K562 (cell line): ENCODE data around the gene HIVEP3. TPM values are rescaled to one million over a fixed set of nuclear protein-coding genes. Genes with fewer than 3 reads are reported as not detected.

Source experiments
- ATAC-seq: fragments of 200-7000 bp; cut with Tn5 transposase; 3 replicates; pipeline ENCODE4 v1.9.1; 2020; ENCODE audit warnings: moderate library complexity
- BruUV-seq: library from RNA; stranded (reverse); fragments of 400-500 nt; replicated peaks from 2 replicates; lab custom pipeline; 2021; lab: Mats Ljungman, UMichigan
- CTCF ChIA-PET: fragments of 300-600 bp; formaldehyde crosslinking; extraction: SDS; loops from one replicate; lab custom pipeline; 2021; ENCODE audit warnings: low intra/inter-chr PET ratio; lab: Yijun Ruan, JAX
- POLR2A ChIA-PET: fragments of 300-600, 350-650 bp; sonication (Branson Sonifier 250); formaldehyde crosslinking; extraction: SDS; loops from one replicate; lab custom pipeline; 2021; ENCODE audit warnings: antibody characterized with exemption, inconsistent platforms; lab: Yijun Ruan, JAX
- DNase-seq, 4 experiments: peaks; one replicate each; pipeline versions ENCODE4 v3.0.0 to v3.0.0-alpha.2; 2011 to 2018; ENCODE audit warnings: low spot score in 3 of 4, mixed read lengths in 3 of 4; ENCODE audit errors: extremely low read depth in 1 of 4
- FAIRE-seq: peaks from 2 replicates; lab custom pipeline; 2011; peaks lifted over from hg19 to GRCh38; lab: Jason Lieb, UNC
- H2AFZ ChIP-seq: 2 replicates; pipeline ENCODE4 v1.6.0; 2011; ENCODE audit warnings: low read depth, low read length, control low read depth, inconsistent platforms
- H3K27ac ChIP-seq: fragments of 200-600 bp; 3 replicates; pipeline ENCODE4 v1.8.0; 2011; ENCODE audit warnings: low read depth, mild to moderate bottlenecking, control low read depth, inconsistent platforms, low read length, moderate library complexity, mixed read lengths; ENCODE audit errors: extremely low read depth
- H3K27me3 ChIP-seq, 2 experiments: fragments of 300-600 bp in 1 of 2; 2 replicates in 1 of 2; 3 replicates in 1 of 2; pipeline versions ENCODE4 v1.6.0 to v1.8.0; 2011; ENCODE audit warnings: inconsistent platforms in 2 of 2, low read length in 2 of 2, mild to moderate bottlenecking in 1 of 2, mixed read lengths in 1 of 2, moderate library complexity in 1 of 2; ENCODE audit not compliant: control insufficient read depth in 2 of 2, insufficient read depth in 2 of 2
- H3K36me3 ChIP-seq: fragments of 300-600 bp; 3 replicates; pipeline ENCODE4 v1.8.0; 2011; ENCODE audit warnings: mild to moderate bottlenecking, low read length, inconsistent platforms; ENCODE audit not compliant: control insufficient read depth, insufficient read depth
- H3K4me1 ChIP-seq, 2 experiments: fragments of 200-600 bp in 1 of 2; replicated peaks in 1 of 2; 2 replicates in 1 of 2; 3 replicates in 1 of 2; pipeline versions ENCODE4 v1.5.1 to v1.8.0; 2011; ENCODE audit warnings: inconsistent platforms in 2 of 2, low read length in 2 of 2, mild to moderate bottlenecking in 1 of 2, mixed read lengths in 1 of 2, moderate library complexity in 1 of 2; ENCODE audit not compliant: control insufficient read depth in 2 of 2, insufficient read depth in 2 of 2
- H3K4me2 ChIP-seq: 2 replicates; pipeline ENCODE4 v1.6.1; 2011; ENCODE audit warnings: low read length, control low read depth, inconsistent platforms, mixed read lengths; ENCODE audit not compliant: insufficient read depth
- H3K4me3 ChIP-seq: fragments of 200-600 bp; sonication (generic), shearing (Covaris generic); 2 replicates; pipeline ENCODE4 v1.5.1; 2016; ENCODE audit warnings: control low read depth, inconsistent platforms
- H3K79me2 ChIP-seq: fragments of 200-600 bp; 3 replicates; pipeline ENCODE4 v1.8.0; 2011; ENCODE audit warnings: low read length, inconsistent platforms; ENCODE audit not compliant: control insufficient read depth, insufficient read depth
- H3K9ac ChIP-seq, 2 experiments: 2 replicates each; pipeline versions ENCODE4 v1.6.0 to v1.6.1; 2011; ENCODE audit warnings: low read depth in 2 of 2, low read length in 2 of 2, control low read depth in 1 of 2, inconsistent platforms in 1 of 2, mild to moderate bottlenecking in 1 of 2, mixed read lengths in 1 of 2; ENCODE audit not compliant: insufficient read depth in 1 of 2
- H3K9me1 ChIP-seq: one replicate; pipeline ENCODE4 v1.6.0; 2011; ENCODE audit warnings: inconsistent platforms, mild to moderate bottlenecking, low read length, moderate library complexity; ENCODE audit not compliant: control insufficient read depth, insufficient read depth
- H3K9me3 ChIP-seq: replicated peaks from 2 replicates; pipeline ENCODE4 v1.5.1; 2011; ENCODE audit warnings: low read depth, low read length, inconsistent platforms; ENCODE audit not compliant: control insufficient read depth, insufficient read depth
- H4K20me1 ChIP-seq: replicated peaks from 2 replicates; pipeline ENCODE4 v1.6.1; 2011; ENCODE audit warnings: low read length, inconsistent platforms, mixed read lengths; ENCODE audit not compliant: control insufficient read depth, insufficient read depth
- CBX1 ChIP-seq: sonication (generic); IDR thresholded peaks from 2 replicates; pipeline ENCODE4 v1.6.1; 2016; ENCODE audit warnings: antibody characterized with exemption, low read depth, mild to moderate bottlenecking
- CHCHD3 ChIP-seq: fragments of 250-450 bp; sonication (Bioruptor Pico); IDR thresholded peaks from 2 replicates; pipeline ENCODE4 v2.1.2; 2022; ENCODE audit warnings: mild to moderate bottlenecking
- EWSR1 ChIP-seq: fragments of 450-650 bp; IDR thresholded peaks from 2 replicates; pipeline ENCODE4 v1.6.1; 2018; ENCODE audit warnings: borderline replicate concordance, mild to moderate bottlenecking, low read depth, moderate library complexity; ENCODE audit not compliant: partially characterized antibody
- GATA2 ChIP-seq: sonication (generic); formaldehyde crosslinking; IDR thresholded peaks from 2 replicates; pipeline ENCODE4 v1.4.0; 2020; ENCODE audit warnings: mild to moderate bottlenecking, missing genetic modification reagents
- KDM5B ChIP-seq: fragments of 200-600 bp; sonication (generic); IDR thresholded peaks from 2 replicates; pipeline ENCODE4 v1.6.1; 2012; ENCODE audit warnings: low read depth, mild to moderate bottlenecking, moderate library complexity, low read length, control low read depth, inconsistent platforms; ENCODE audit not compliant: insufficient replicate concordance
- NR4A1 ChIP-seq, 2 experiments: fragments of 250-450 bp in 1 of 2; fragments of 450-650 bp in 1 of 2; sonication (Bioruptor Pico) in 1 of 2; IDR thresholded peaks; 2 replicates each; pipeline versions ENCODE4 v1.4.0 to v1.6.1; 2016 to 2020; ENCODE audit warnings: mild to moderate bottlenecking in 2 of 2, missing compliant biosample characterization in 1 of 2, missing genetic modification characterization in 1 of 2, moderate library complexity in 1 of 2
- ZNF124 ChIP-seq: sonication (generic); formaldehyde crosslinking; IDR thresholded peaks from 2 replicates; pipeline ENCODE4 v1.8.1; 2022; ENCODE audit warnings: missing genetic modification reagents
- ZNF174 ChIP-seq: fragments of 250-450 bp; sonication (Bioruptor Pico); IDR thresholded peaks from 2 replicates; pipeline ENCODE4 v1.4.0; 2020; ENCODE audit warnings: mild to moderate bottlenecking
- ZNF324 ChIP-seq: fragments of 250-450 bp; sonication (Bioruptor Pico); IDR thresholded peaks from 2 replicates; pipeline ENCODE4 v1.4.0; 2020; ENCODE audit warnings: mild to moderate bottlenecking
- WGBS: fragments of 100-300 bp; shearing (Covaris generic); methylation state at CpG from one replicate; pipeline ENCODE4 v1.1.6; 2016; ENCODE audit warnings: low coverage, mixed read lengths; ENCODE audit not compliant: insufficient coverage; ENCODE audit errors: missing lambda C conversion rate; 5-methylcytosine and 5-hydroxymethylcytosine counted together
- in situ Hi-C: fragments of 300-500 bp; cut with MboI; formaldehyde crosslinking; loops from 4 replicates; pipeline ENCODE4 v1.15.0; 2018; ENCODE audit warnings: inconsistent platforms, mixed read lengths
- intact Hi-C: fragments of 100-400 bp; cut with micrococcal nuclease; formaldehyde crosslinking; loops from 2 replicates; pipeline ENCODE4 v1.14.2; 2022
- polyA plus RNA-seq, 8 experiments: library from polyadenylated mRNA; depleted of rRNA in 4 of 8; stranded (reverse) in 5 of 8; unstranded in 3 of 8; fragments of >200 nt; fragmentation: Nextera tagmentation in 2 of 8; fragmentation: Illumina TruSeq in 1 of 8; extraction: Ambion mirVana in 2 of 8; extraction: Trizol in 1 of 8; gene quantifications; 2 replicates each; pipeline versions ENCODE4 v1.2.1 to v1.2.3, GENCODE V29; 2011 to 2014; ENCODE audit warnings: inconsistent platforms in 1 of 8, missing spikeins in 1 of 8
- total RNA-seq, 7 experiments: library from RNA; depleted of rRNA in 6 of 7; stranded (reverse); fragments of >200 nt in 6 of 7; fragmentation: Illumina TruSeq in 2 of 7; extraction: Trizol in 2 of 7; gene quantifications; 2 replicates each; pipeline versions ENCODE4 v1.2.1 to v1.2.3, GENCODE V29; 2011 to 2021; ENCODE audit warnings: low replicate concordance in 1 of 7
- TF ChIP-seq, protein P1 (sequence below): sonication (generic); formaldehyde crosslinking; IDR thresholded peaks from 2 replicates; pipeline ENCODE4 v1.8.0; 2022; ENCODE audit warnings: mild to moderate bottlenecking, missing genetic modification reagents
- TF ChIP-seq, protein P2 (sequence below): fragments of 250-450 bp; sonication (Bioruptor Pico); IDR thresholded peaks from 2 replicates; pipeline ENCODE4 v1.5.1; 2021; ENCODE audit warnings: mild to moderate bottlenecking
- TF ChIP-seq, protein P3 (sequence below), 2 experiments: fragments of 450-650 bp; conservative IDR thresholded peaks; 2 replicates each; pipeline ENCODE4 v1.6.1; 2017; ENCODE audit warnings: mild to moderate bottlenecking in 2 of 2, moderate library complexity in 2 of 2
- TF ChIP-seq, protein P4 (sequence below): sonication (generic); formaldehyde crosslinking; IDR thresholded peaks from 2 replicates; pipeline ENCODE4 v1.8.0; 2023; ENCODE audit warnings: mild to moderate bottlenecking, missing genetic modification reagents

The HIVEP3 gene
- total and polyA plus RNA-seq, 9 of the 15 experiments (the other 6 are each of a cell fraction or from before 2014, with no cell fraction given): 0.09 to 0.58 (median 0.34) TPM; not detected in 1

DNA sequence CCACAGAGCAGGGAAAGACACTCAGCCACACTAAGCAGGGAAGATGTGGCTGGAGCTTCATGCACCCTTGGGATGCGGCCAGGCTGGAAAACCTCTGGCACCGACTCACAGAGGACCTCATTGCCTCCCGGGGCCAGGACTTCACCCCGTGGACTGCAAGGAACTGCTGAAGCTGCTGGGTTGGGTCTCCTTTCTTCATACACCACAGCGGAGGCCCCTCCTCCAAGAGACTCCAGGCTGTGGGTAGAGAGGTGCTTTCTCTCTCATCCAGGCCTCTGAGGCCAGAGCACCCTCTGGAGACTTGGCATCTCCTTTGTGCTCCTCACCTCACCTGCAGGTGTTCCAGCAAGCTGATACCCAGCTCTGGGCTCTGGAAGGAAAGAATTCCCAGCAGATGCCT, 358.2 kb downstream of the HIVEP3 start:
- Histone ChIP-seq H3K4me3 (no peak overlapping the region), H3K9me3 (no peaks in the 10 kb centered on the region), H3K9ac (no peak overlapping the region; a peak in 1 of 4 replicates), H3K27ac (no peak overlapping the region), H3K4me2 (no peak overlapping the region), H3K27me3 (peaks cover 9 to 32% of the 10 kb centered on the region in 2 experiments; a peak in 4 of 5 replicates), H3K9me1 (no peaks in the 10 kb centered on the region), H4K20me1 (no peaks in the 10 kb centered on the region), H3K36me3 (no peaks in the 10 kb centered on the region), H2AFZ (no peak overlapping the region), H3K79me2 (no peaks in the 10 kb centered on the region), H3K4me1 (no peaks in the 10 kb centered on the region)
- POLR2A ChIA-PET: interaction anchor here (0.6 kb wide), 1 partner anchor 28 kb away, joined by 3 read pairs; no protein-coding TSS in a partner anchor
- BruUV-seq: no TSS peak
- no peak for ATAC-seq
- in situ Hi-C loops: no loop called here
- intact Hi-C loops: no loop called here
- 0% methylated on average over 5 of the region's 5 CpGs for WGBS
- no peak for DNase-seq
- CTCF ChIA-PET: no interaction called here
- TF ChIP-seq EWSR1: no peak
- TF ChIP-seq NR4A1 (CRISPR knock-in tag; IDR thresholded peaks at IDR 0.05): no peak
- no peak for TF ChIP-seq NR4A1 (tag; IDR thresholded peaks at IDR 0.05)
- TF ChIP-seq, protein P1, sequence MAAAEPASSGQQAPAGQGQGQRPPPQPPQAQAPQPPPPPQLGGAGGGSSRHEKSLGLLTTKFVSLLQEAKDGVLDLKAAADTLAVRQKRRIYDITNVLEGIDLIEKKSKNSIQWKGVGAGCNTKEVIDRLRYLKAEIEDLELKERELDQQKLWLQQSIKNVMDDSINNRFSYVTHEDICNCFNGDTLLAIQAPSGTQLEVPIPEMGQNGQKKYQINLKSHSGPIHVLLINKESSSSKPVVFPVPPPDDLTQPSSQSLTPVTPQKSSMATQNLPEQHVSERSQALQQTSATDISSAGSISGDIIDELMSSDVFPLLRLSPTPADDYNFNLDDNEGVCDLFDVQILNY (CRISPR knock-in tag): no peak
- TF ChIP-seq ZNF174 (CRISPR knock-in tag): no peak
- TF ChIP-seq KDM5B: no peak
- no peak for TF ChIP-seq CBX1
- TF ChIP-seq, protein P2, sequence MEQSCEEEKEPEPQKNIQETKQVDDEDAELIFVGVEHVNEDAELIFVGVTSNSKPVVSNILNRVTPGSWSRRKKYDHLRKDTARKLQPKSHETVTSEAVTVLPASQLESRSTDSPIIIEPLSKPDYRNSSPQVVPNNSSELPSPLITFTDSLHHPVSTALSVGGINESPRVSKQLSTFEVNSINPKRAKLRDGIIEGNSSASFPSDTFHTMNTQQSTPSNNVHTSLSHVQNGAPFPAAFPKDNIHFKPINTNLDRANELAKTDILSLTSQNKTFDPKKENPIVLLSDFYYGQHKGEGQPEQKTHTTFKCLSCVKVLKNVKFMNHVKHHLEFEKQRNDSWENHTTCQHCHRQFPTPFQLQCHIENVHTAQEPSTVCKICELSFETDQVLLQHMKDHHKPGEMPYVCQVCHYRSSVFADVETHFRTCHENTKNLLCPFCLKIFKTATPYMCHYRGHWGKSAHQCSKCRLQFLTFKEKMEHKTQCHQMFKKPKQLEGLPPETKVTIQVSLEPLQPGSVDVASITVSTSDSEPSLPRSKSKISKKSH (CRISPR knock-in tag): no peak
- TF ChIP-seq, protein P3, sequence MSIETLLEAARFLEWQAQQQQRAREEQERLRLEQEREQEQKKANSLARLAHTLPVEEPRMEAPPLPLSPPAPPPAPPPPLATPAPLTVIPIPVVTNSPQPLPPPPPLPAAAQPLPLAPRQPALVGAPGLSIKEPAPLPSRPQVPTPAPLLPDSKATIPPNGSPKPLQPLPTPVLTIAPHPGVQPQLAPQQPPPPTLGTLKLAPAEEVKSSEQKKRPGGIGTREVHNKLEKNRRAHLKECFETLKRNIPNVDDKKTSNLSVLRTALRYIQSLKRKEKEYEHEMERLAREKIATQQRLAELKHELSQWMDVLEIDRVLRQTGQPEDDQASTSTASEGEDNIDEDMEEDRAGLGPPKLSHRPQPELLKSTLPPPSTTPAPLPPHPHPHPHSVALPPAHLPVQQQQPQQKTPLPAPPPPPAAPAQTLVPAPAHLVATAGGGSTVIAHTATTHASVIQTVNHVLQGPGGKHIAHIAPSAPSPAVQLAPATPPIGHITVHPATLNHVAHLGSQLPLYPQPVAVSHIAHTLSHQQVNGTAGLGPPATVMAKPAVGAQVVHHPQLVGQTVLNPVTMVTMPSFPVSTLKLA (conservative IDR thresholded peaks at IDR 0.05): no peak
- no peak for TF ChIP-seq ZNF124
- TF ChIP-seq, protein P4, sequence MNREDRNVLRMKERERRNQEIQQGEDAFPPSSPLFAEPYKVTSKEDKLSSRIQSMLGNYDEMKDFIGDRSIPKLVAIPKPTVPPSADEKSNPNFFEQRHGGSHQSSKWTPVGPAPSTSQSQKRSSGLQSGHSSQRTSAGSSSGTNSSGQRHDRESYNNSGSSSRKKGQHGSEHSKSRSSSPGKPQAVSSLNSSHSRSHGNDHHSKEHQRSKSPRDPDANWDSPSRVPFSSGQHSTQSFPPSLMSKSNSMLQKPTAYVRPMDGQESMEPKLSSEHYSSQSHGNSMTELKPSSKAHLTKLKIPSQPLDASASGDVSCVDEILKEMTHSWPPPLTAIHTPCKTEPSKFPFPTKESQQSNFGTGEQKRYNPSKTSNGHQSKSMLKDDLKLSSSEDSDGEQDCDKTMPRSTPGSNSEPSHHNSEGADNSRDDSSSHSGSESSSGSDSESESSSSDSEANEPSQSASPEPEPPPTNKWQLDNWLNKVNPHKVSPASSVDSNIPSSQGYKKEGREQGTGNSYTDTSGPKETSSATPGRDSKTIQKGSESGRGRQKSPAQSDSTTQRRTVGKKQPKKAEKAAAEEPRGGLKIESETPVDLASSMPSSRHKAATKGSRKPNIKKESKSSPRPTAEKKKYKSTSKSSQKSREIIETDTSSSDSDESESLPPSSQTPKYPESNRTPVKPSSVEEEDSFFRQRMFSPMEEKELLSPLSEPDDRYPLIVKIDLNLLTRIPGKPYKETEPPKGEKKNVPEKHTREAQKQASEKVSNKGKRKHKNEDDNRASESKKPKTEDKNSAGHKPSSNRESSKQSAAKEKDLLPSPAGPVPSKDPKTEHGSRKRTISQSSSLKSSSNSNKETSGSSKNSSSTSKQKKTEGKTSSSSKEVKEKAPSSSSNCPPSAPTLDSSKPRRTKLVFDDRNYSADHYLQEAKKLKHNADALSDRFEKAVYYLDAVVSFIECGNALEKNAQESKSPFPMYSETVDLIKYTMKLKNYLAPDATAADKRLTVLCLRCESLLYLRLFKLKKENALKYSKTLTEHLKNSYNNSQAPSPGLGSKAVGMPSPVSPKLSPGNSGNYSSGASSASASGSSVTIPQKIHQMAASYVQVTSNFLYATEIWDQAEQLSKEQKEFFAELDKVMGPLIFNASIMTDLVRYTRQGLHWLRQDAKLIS (CRISPR knock-in tag): no peak
- TF ChIP-seq CHCHD3 (CRISPR knock-in tag): no peak
- no peak for TF ChIP-seq GATA2 (CRISPR knock-in tag)
- no peak for TF ChIP-seq ZNF324 (CRISPR knock-in tag)
- FAIRE-seq: no peak
